PFSK-1 (cell line): ENCODE results near the gene GPR34.

ENCODE experiments used
- POLR2AphosphoS5 ChIP-seq: IDR thresholded peaks from 2 replicates; pipeline ENCODE4 v1.6.1; 2012; ENCODE audit warnings: low read depth, mild to moderate bottlenecking, control low read depth, low read length, moderate library complexity
- SIN3A ChIP-seq: IDR thresholded peaks from 2 replicates; pipeline ENCODE4 v1.6.1; 2012; ENCODE audit warnings: mild to moderate bottlenecking, low read length, moderate library complexity, borderline replicate concordance; ENCODE audit not compliant: insufficient read depth
- TAF1 ChIP-seq: IDR thresholded peaks from 2 replicates; pipeline ENCODE4 v1.6.1; 2012; ENCODE audit warnings: low read length, control low read depth, borderline replicate concordance; ENCODE audit not compliant: insufficient read depth
- TF ChIP-seq, protein P1 (sequence below), 2 experiments: IDR thresholded peaks; 2 replicates each; pipeline versions ENCODE4 v1.6.1 to v1.8.0; 2011 to 2012; ENCODE audit warnings: low read depth in 2 of 2, low read length in 2 of 2, control low read depth in 1 of 2, inconsistent platforms in 1 of 2, mild to moderate bottlenecking in 1 of 2, moderate library complexity in 1 of 2; ENCODE audit not compliant: insufficient read depth in 1 of 2

GRCh38 chrX:41733939-41734338, 45.2 kb downstream of the GPR34 start:
- TF ChIP-seq POLR2AphosphoS5 (no peak), TAF1 (no peak), SIN3A (no peak)
- TF ChIP-seq, protein P1, sequence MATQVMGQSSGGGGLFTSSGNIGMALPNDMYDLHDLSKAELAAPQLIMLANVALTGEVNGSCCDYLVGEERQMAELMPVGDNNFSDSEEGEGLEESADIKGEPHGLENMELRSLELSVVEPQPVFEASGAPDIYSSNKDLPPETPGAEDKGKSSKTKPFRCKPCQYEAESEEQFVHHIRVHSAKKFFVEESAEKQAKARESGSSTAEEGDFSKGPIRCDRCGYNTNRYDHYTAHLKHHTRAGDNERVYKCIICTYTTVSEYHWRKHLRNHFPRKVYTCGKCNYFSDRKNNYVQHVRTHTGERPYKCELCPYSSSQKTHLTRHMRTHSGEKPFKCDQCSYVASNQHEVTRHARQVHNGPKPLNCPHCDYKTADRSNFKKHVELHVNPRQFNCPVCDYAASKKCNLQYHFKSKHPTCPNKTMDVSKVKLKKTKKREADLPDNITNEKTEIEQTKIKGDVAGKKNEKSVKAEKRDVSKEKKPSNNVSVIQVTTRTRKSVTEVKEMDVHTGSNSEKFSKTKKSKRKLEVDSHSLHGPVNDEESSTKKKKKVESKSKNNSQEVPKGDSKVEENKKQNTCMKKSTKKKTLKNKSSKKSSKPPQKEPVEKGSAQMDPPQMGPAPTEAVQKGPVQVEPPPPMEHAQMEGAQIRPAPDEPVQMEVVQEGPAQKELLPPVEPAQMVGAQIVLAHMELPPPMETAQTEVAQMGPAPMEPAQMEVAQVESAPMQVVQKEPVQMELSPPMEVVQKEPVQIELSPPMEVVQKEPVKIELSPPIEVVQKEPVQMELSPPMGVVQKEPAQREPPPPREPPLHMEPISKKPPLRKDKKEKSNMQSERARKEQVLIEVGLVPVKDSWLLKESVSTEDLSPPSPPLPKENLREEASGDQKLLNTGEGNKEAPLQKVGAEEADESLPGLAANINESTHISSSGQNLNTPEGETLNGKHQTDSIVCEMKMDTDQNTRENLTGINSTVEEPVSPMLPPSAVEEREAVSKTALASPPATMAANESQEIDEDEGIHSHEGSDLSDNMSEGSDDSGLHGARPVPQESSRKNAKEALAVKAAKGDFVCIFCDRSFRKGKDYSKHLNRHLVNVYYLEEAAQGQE (IDR thresholded peaks at IDR 0.05; ENCODE audit: insufficient read depth in 1 of 2, low read depth in 2 of 2, low read length in 2 of 2), result no peak
